Endothelial cell of umbilical vein (primary cell): Measurements from ENCODE around the gene GALNT1. TPM values are rescaled to one million over a fixed set of nuclear protein-coding genes. Genes with fewer than 3 reads are reported as not detected.

ENCODE experiments used
- BruUV-seq: library from RNA; stranded (reverse); fragments of 400-500 nt; replicated peaks from 2 replicates; lab custom pipeline; 2021; lab: Mats Ljungman, UMichigan
- CTCF ChIA-PET: fragments of 300-600, 350-600 bp; sonication (Branson Sonifier 250); formaldehyde crosslinking; loops from one replicate; lab custom pipeline; 2021; ENCODE audit warnings: antibody characterized with exemption, inconsistent platforms; lab: Charles Lee
- POLR2A ChIA-PET: fragments of 300-600, 350-600 bp; sonication (Branson Sonifier 250); formaldehyde crosslinking; loops from one replicate; lab custom pipeline; 2021; ENCODE audit warnings: antibody characterized with exemption, inconsistent platforms; lab: Charles Lee
- DNase-seq: peaks from one replicate; pipeline ENCODE4 v3.0.0-alpha.2; 2011; ENCODE audit warnings: low read depth, low spot score
- FAIRE-seq: peaks from 2 replicates; lab custom pipeline; 2011; peaks lifted over from hg19 to GRCh38; lab: Jason Lieb, UNC
- H2AFZ ChIP-seq: 2 replicates; pipeline ENCODE4 v1.6.0; 2012; ENCODE audit warnings: low read depth, low read length, control low read depth, inconsistent platforms
- H3K27ac ChIP-seq: 2 replicates; pipeline ENCODE4 v1.5.1; 2011; ENCODE audit warnings: low read depth, mild to moderate bottlenecking, control low read depth, low read length, moderate library complexity; ENCODE audit not compliant: insufficient read depth
- H3K27me3 ChIP-seq, 2 experiments: 2 replicates each; pipeline versions ENCODE4 v1.6.0 to v1.6.1; 2011; ENCODE audit warnings: low read length in 2 of 2, mixed read lengths in 1 of 2; ENCODE audit not compliant: control insufficient read depth in 2 of 2, insufficient read depth in 2 of 2
- H3K36me3 ChIP-seq, 2 experiments: 2 replicates in 1 of 2; 3 replicates in 1 of 2; pipeline ENCODE4 v1.5.1; 2011; ENCODE audit warnings: low read length in 2 of 2, mild to moderate bottlenecking in 1 of 2, moderate library complexity in 1 of 2; ENCODE audit not compliant: control insufficient read depth in 2 of 2, insufficient read depth in 2 of 2; ENCODE audit errors: extremely low read depth in 1 of 2
- H3K4me1 ChIP-seq: 3 replicates; pipeline ENCODE4 v1.5.1; 2011; ENCODE audit warnings: mild to moderate bottlenecking, low read length; ENCODE audit not compliant: control insufficient read depth, insufficient read depth; ENCODE audit errors: extremely low read depth
- H3K4me2 ChIP-seq: 2 replicates; pipeline ENCODE4 v1.6.1; 2011; ENCODE audit warnings: low read length, control low read depth, mixed read lengths; ENCODE audit not compliant: insufficient read depth
- H3K4me3 ChIP-seq, 3 experiments: fragments of 200-600 bp in 1 of 3; sonication (generic), shearing (Covaris generic) in 1 of 3; replicated peaks in 1 of 3; 2 replicates each; pipeline ENCODE4 v1.5.1; 2011 to 2016; ENCODE audit warnings: control low read depth in 3 of 3, low read length in 3 of 3, mild to moderate bottlenecking in 2 of 3, inconsistent platforms in 1 of 3, low read depth in 1 of 3, moderate library complexity in 1 of 3; ENCODE audit not compliant: insufficient read depth in 1 of 3
- H3K79me2 ChIP-seq: 2 replicates; pipeline ENCODE4 v1.6.0; 2012; ENCODE audit warnings: low read length, inconsistent platforms; ENCODE audit not compliant: control insufficient read depth, insufficient read depth
- H3K9ac ChIP-seq: replicated peaks from 2 replicates; pipeline ENCODE3; 2011; ENCODE audit warnings: low read length, control low read depth; ENCODE audit not compliant: insufficient read depth; ENCODE audit errors: extremely low read depth
- H3K9me1 ChIP-seq: replicated peaks from 3 replicates; pipeline ENCODE4 v1.6.0; 2011; ENCODE audit warnings: mild to moderate bottlenecking, low read length; ENCODE audit not compliant: control insufficient read depth, insufficient read depth; ENCODE audit errors: extremely low read depth
- H3K9me3 ChIP-seq: replicated peaks from 2 replicates; pipeline ENCODE4 v1.5.1; 2012; ENCODE audit warnings: low read length, inconsistent platforms; ENCODE audit not compliant: control insufficient read depth, insufficient read depth
- H4K20me1 ChIP-seq: replicated peaks from 2 replicates; pipeline ENCODE3; 2011; ENCODE audit warnings: mild to moderate bottlenecking, low read length; ENCODE audit not compliant: control insufficient read depth, insufficient read depth; ENCODE audit errors: extremely low read depth
- GATA2 ChIP-seq: IDR thresholded peaks from 2 replicates; pipeline ENCODE4 v1.7.0; 2011; ENCODE audit warnings: low read depth, mild to moderate bottlenecking, moderate library complexity, mixed read lengths, low read length; ENCODE audit not compliant: insufficient read length, insufficient read depth
- MYC ChIP-seq: IDR thresholded peaks from one replicate; pipeline ENCODE4 v1.6.1; 2011; ENCODE audit warnings: mild to moderate bottlenecking, low read depth, low read length
- POLR2A ChIP-seq: IDR thresholded peaks from 2 replicates; pipeline ENCODE4 v1.6.1; 2012; ENCODE audit warnings: low read depth, mild to moderate bottlenecking, control low read depth, low read length
- POLR2AphosphoS5 ChIP-seq: IDR thresholded peaks from 2 replicates; pipeline ENCODE4 v1.6.1; 2012; ENCODE audit warnings: low read depth, mild to moderate bottlenecking, control low read depth, low read length, moderate library complexity; ENCODE audit not compliant: insufficient read depth
- dilution Hi-C: fragments of 300-500 bp; cut with MboI; formaldehyde crosslinking; loops from one replicate; pipeline ENCODE4 v1.15.0; 2019; ENCODE audit warnings: low sequenced_read_pairs; ENCODE audit not compliant: extremely low pct_ligation_motif_present
- intact Hi-C: fragments of 100-400 bp; cut with micrococcal nuclease; formaldehyde crosslinking; loops from one replicate; pipeline ENCODE4 v1.10.0; 2022
- polyA plus RNA-seq, 4 experiments: library from polyadenylated mRNA; depleted of rRNA in 3 of 4; stranded (reverse) in 3 of 4; unstranded in 1 of 4; fragments of >200 nt; gene quantifications; 2 replicates each; pipeline versions ENCODE4 v1.2.1 to v1.2.3, GENCODE V29; 2011 to 2012; ENCODE audit warnings: missing spikeins in 1 of 4
- total RNA-seq: library from RNA; stranded (reverse); gene quantifications from 2 replicates; pipeline ENCODE4 v1.2.3, GENCODE V29; 2021
- TF ChIP-seq, protein P1 (sequence below), 2 donors: IDR thresholded peaks; 1 replicate in 1 of 2; 2 replicates in 1 of 2; pipeline ENCODE4 v1.5.1; 2011; ENCODE audit warnings: low read length in 2 of 2, mild to moderate bottlenecking in 2 of 2, moderate library complexity in 2 of 2, control low read depth in 1 of 2, inconsistent platforms in 1 of 2, low read depth in 1 of 2; ENCODE audit not compliant: insufficient read depth in 1 of 2; ENCODE audit errors: extremely low read depth in 1 of 2
- TF ChIP-seq, protein P2 (sequence below): IDR thresholded peaks from 2 replicates; pipeline ENCODE4 v1.6.1; 2011; ENCODE audit not compliant: insufficient read depth, insufficient read length

The GALNT1 gene
- total and polyA plus RNA-seq, 2 donors (not counting 3 experiments of a cell fraction or from before 2014, with no cell fraction given), result 89.9 to 360 TPM

DNA sequence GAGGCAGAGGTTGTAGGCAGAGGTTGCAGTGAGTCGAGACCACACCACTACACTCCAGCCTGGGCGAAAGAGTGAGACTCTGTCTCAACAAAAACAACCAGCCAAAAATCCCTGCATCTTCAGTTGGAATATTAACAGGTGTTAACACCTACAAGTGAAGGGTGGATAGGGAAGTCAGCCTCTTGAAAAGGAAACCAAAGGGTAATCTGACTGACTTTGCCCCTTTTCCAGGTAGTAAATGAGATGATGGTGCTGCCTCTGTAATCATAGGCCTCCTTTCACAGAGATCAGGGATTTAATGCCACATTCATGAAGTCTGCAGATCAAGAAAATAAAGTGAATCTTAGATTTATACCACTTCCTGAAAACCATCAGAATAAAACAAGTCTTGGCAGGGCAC, 133.6 kb downstream of the GALNT1 start:
- no peak overlapping the region for H3K4me3 ChIP-seq
- no peaks in the 10 kb centered on the region for H3K9me1 ChIP-seq
- H3K27ac ChIP-seq, result no peak overlapping the region
- H3K27me3 ChIP-seq, result no peaks in the 10 kb centered on the region
- no peaks in the 10 kb centered on the region for H4K20me1 ChIP-seq
- ChIA-PET CTCF (no interaction called here), POLR2A (no interaction called here)
- peaks cover 60% of the 10 kb centered on the region for H3K4me1 ChIP-seq
- intact Hi-C loops, result loop anchor here (10.0 kb wide), 1 partner anchor 220 kb away; the partner anchor contains the start of gene INO80C
- H3K4me2 ChIP-seq, result no peak overlapping the region
- FAIRE-seq (no peak), DNase-seq (no peak)
- peaks cover 2% of the 10 kb centered on the region for H3K79me2 ChIP-seq
- no TSS peak for BruUV-seq
- no peak overlapping the region for H3K9ac ChIP-seq
- no peak for TF ChIP-seq POLR2A
- no peak for TF ChIP-seq POLR2AphosphoS5
- TF ChIP-seq, protein P1, sequence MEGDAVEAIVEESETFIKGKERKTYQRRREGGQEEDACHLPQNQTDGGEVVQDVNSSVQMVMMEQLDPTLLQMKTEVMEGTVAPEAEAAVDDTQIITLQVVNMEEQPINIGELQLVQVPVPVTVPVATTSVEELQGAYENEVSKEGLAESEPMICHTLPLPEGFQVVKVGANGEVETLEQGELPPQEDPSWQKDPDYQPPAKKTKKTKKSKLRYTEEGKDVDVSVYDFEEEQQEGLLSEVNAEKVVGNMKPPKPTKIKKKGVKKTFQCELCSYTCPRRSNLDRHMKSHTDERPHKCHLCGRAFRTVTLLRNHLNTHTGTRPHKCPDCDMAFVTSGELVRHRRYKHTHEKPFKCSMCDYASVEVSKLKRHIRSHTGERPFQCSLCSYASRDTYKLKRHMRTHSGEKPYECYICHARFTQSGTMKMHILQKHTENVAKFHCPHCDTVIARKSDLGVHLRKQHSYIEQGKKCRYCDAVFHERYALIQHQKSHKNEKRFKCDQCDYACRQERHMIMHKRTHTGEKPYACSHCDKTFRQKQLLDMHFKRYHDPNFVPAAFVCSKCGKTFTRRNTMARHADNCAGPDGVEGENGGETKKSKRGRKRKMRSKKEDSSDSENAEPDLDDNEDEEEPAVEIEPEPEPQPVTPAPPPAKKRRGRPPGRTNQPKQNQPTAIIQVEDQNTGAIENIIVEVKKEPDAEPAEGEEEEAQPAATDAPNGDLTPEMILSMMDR (IDR thresholded peaks at IDR 0.05; ENCODE audit: extremely low read depth in 1 of 2, insufficient read depth in 1 of 2, low read depth in 1 of 2, low read length in 2 of 2), result no peak
- TF ChIP-seq, protein P2, sequence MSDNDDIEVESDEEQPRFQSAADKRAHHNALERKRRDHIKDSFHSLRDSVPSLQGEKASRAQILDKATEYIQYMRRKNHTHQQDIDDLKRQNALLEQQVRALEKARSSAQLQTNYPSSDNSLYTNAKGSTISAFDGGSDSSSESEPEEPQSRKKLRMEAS, result no peak
- TF ChIP-seq GATA2, result no peak
- TF ChIP-seq MYC, result no peak
- H3K9me3 ChIP-seq, result no peaks in the 10 kb centered on the region
- dilution Hi-C loops, result no loop called here
- no peak overlapping the region for H2AFZ ChIP-seq
- peaks cover 0 to 6% of the 10 kb centered on the region in 2 experiments for H3K36me3 ChIP-seq
